Kidney glomerular epithelial cell (primary cell): ENCODE results near the gene EVA1C.
A peak's percentile ranks its signal among the peaks of the same experiment; 100 is the strongest.
"Not testable (repeated sequence)": the region's sequence is repeated elsewhere in the genome, so short reads cannot be mapped to it uniquely, and the experiment has no call there.

Experiments
- DNase-seq: peaks from one replicate; lab custom pipeline; 2025; lab: John Stamatoyannopoulos, UW

The EVA1C gene

GRCh38 chr21:32462564-32462963, 50.1 kb downstream of the EVA1C start:
- DNase-seq: not testable (repeated sequence)

- peak; percentile 37 for DNase-seq
These were observed 50.9 kb downstream of the EVA1C start for GRCh38 chr21:32463367-32463766.

GRCh38 chr21:32463889-32464300, 51.4 kb downstream of the EVA1C start:
- peak; percentile 68 for DNase-seq

GRCh38 chr21:32467291-32467690, 54.8 kb downstream of the EVA1C start:
- DNase-seq: no peak

- DNase-seq: no peak
These were observed 56.2 kb downstream of the EVA1C start for GRCh38 chr21:32468681-32469111.

GRCh38 chr21:32469628-32470027, 57.1 kb downstream of the EVA1C start:
- no peak for DNase-seq

- no peak for DNase-seq
These were observed 57.7 kb downstream of the EVA1C start for GRCh38 chr21:32470206-32470605.

GRCh38 chr21:32472890-32473765, 60.6 kb downstream of the EVA1C start:
- no peak for DNase-seq

- no peak for DNase-seq
These were observed 61.9 kb downstream of the EVA1C start for GRCh38 chr21:32474179-32475059.

- DNase-seq: no peak
These were observed 62.8 kb downstream of the EVA1C start for GRCh38 chr21:32475162-32475812.

GRCh38 chr21:32476661-32477423, 64.3 kb downstream of the EVA1C start:
- DNase-seq: no peak

GRCh38 chr21:32477424-32477745, 64.9 kb downstream of the EVA1C start:
- DNase-seq: no peak

GRCh38 chr21:32481875-32482408, 69.4 kb downstream of the EVA1C start:
- DNase-seq: no peak

- no peak for DNase-seq
These were observed 70.2 kb downstream of the EVA1C start for GRCh38 chr21:32482565-32483292.

- no peak for DNase-seq
These were observed 70.7 kb downstream of the EVA1C start for GRCh38 chr21:32483293-32483595.

- no peak for DNase-seq
These were observed 72.3 kb downstream of the EVA1C start for GRCh38 chr21:32484706-32485380.

GRCh38 chr21:32492376-32492775, 79.9 kb downstream of the EVA1C start:
- no peak for DNase-seq

GRCh38 chr21:32494934-32495709, 82.6 kb downstream of the EVA1C start:
- peak; percentile 35 for DNase-seq

- no peak for DNase-seq
These were observed 84.1 kb downstream of the EVA1C start for GRCh38 chr21:32496568-32496967.
